ENCODE data around the gene CDKAL1. TPM values are rescaled to one million over a fixed set of nuclear protein-coding genes. Genes with fewer than 3 reads are reported as not detected.

Gene CDKAL1
- total and polyA plus RNA-seq, 2 of the 8 experiments (the other 6 are each of a cell fraction or from before 2014, with no cell fraction given): 8.4 to 24.6 TPM

- Histone ChIP-seq H2BK120ac (replicated peaks; ENCODE audit: low read depth, low read length) (no peak overlapping the region), H3K27ac (ENCODE audit: low read depth, low read length) (no peak overlapping the region), H3K56ac (replicated peaks; ENCODE audit: insufficient read length, low read depth, low read length) (no peak overlapping the region), H3K36me3 (ENCODE audit: control insufficient read depth in 2 of 4, insufficient read depth in 4 of 4, low read length in 3 of 4) (no peaks in the 10 kb centered on the region), H3K23me2 (ENCODE audit: low read depth, low read length) (no peaks in the 10 kb centered on the region), H3K4ac (replicated peaks; ENCODE audit: insufficient read length, low read depth, low read length) (no peak overlapping the region), H3K14ac (ENCODE audit: insufficient read length) (no peak overlapping the region), H4K8ac (ENCODE audit: extremely low read depth, insufficient read depth, low read length) (no peak overlapping the region), H3K9me3 (ENCODE audit: insufficient read depth in 2 of 2, low read depth in 1 of 2, low read length in 1 of 2) (no peaks in the 10 kb centered on the region), H3K4me3 (ENCODE audit: extremely low read depth in 1 of 4, insufficient read depth in 2 of 4, low read depth in 3 of 4, low read length in 4 of 4) (no peak overlapping the region), H3K27me3 (replicated peaks in 1 of 4; ENCODE audit: control insufficient read depth in 3 of 4, extremely low read depth in 1 of 4, insufficient read depth in 3 of 4, low read length in 3 of 4) (no peaks in the 10 kb centered on the region), H4K91ac (replicated peaks; ENCODE audit: insufficient read length, low read length) (no peak overlapping the region), H4K5ac (ENCODE audit: insufficient read length, low read depth, low read length) (no peak overlapping the region), H2BK15ac (ENCODE audit: low read length) (no peak overlapping the region), H3K9ac (replicated peaks in 1 of 4; ENCODE audit: extremely low read depth in 1 of 4, low read depth in 3 of 4, low read length in 3 of 4) (no peak overlapping the region), H3K18ac (ENCODE audit: extremely low read depth, low read length) (no peak overlapping the region), H2BK20ac (ENCODE audit: low read length) (no peak overlapping the region), H2AFZ (ENCODE audit: low read length) (no peak overlapping the region), H3K4me2 (ENCODE audit: insufficient read depth in 1 of 2, low read depth in 2 of 2, low read length in 2 of 2) (no peak overlapping the region), H3K79me2 (ENCODE audit: control insufficient read depth in 1 of 2, insufficient read depth in 2 of 2, low read length in 2 of 2) (no peaks in the 10 kb centered on the region), H2BK12ac (ENCODE audit: low read depth, low read length) (no peak overlapping the region), H3K4me1 (replicated peaks in 1 of 4; ENCODE audit: control insufficient read depth in 3 of 4, insufficient read depth in 4 of 4, low read length in 3 of 4) (peaks cover 0 to 4% (median 0%) of the 10 kb centered on the region in 4 experiments; a peak in 1 of 7 replicates), H2BK5ac (ENCODE audit: low read depth, low read length) (no peak overlapping the region), H2AK5ac (ENCODE audit: low read depth, low read length) (no peak overlapping the region), H3K79me1 (ENCODE audit: low read depth, low read length) (no peaks in the 10 kb centered on the region), H4K20me1 (replicated peaks in 1 of 2; ENCODE audit: control insufficient read depth in 1 of 2, insufficient read depth in 2 of 2, low read length in 2 of 2) (no peaks in the 10 kb centered on the region), H3K23ac (ENCODE audit: insufficient read length) (no peak overlapping the region)
- CTCF ChIA-PET (ENCODE audit: partially characterized antibody): interaction anchor here (2.6 kb wide), 1 partner anchor 9 kb away, joined by 9 read pairs; no protein-coding TSS in a partner anchor
- DNase-seq (ENCODE audit: low read depth in 1 of 2, low spot score in 2 of 2) (no peak), FAIRE-seq (no peak)
- WGBS, 2 experiments (ENCODE audit: extremely low coverage in 1 of 2, insufficient coverage in 1 of 2, insufficient read length in 1 of 2, insufficient replicate concordance in 2 of 2, low coverage in 1 of 2, low lambda C conversion rate in 2 of 2, missing lambda C conversion rate in 1 of 2): 87% methylated on average over 1 of the region's 1 CpG; no CpG with 5 or more reads in 1 of the 2 experiments
- POLR2A ChIA-PET (ENCODE audit: partially characterized antibody): interaction anchor here (1.7 kb wide), 1 partner anchor 9 kb away, joined by 6 read pairs; no protein-coding TSS in a partner anchor
- no peak for TF ChIP-seq TBP (IDR thresholded peaks at IDR 0.05; ENCODE audit: low read depth, low read length)
- TF ChIP-seq SRF (IDR thresholded peaks at IDR 0.05; ENCODE audit: low read depth, low read length): no peak
- TF ChIP-seq TCF12 (IDR thresholded peaks at IDR 0.05; ENCODE audit: low read depth, low read length): no peak
- TF ChIP-seq KDM4A (IDR thresholded peaks at IDR 0.05; ENCODE audit: low read depth, low read length, severe bottlenecking): no peak
- no peak for TF ChIP-seq CTCF (IDR thresholded peaks at IDR 0.05; ENCODE audit: control extremely low read depth in 1 of 3, insufficient read depth in 1 of 3, low read depth in 1 of 3, low read length in 3 of 3)
- no peak for TF ChIP-seq POU5F1 (IDR thresholded peaks at IDR 0.05; ENCODE audit: low read depth, low read length)
Measured at GRCh38 chr6:21037453-21037852, 503.2 kb downstream of the CDKAL1 start.

All from H1 (cell line).